Lung (tissue), 12 donors: Measurements from ENCODE around the gene AZU1. TPM values are rescaled to one million over a fixed set of nuclear protein-coding genes. Genes with fewer than 3 reads are reported as not detected.
"Not testable (repeated sequence)": the region's sequence is repeated elsewhere in the genome, so short reads cannot be mapped to it uniquely, and the experiment has no call there.

Source experiments
- ATAC-seq: fragments of 200-7000 bp; cut with Tn5 transposase; one replicate; pipeline ENCODE4 v1.9.1; 2020; ENCODE audit warnings: moderate number of reproducible peaks; ENCODE audit not compliant: insufficient read depth, low FRiP score
- DNase-seq, 3 donors: peaks; one replicate each; pipeline ENCODE4 v3.0.0-alpha.2; 2013 to 2017
- H3K27ac ChIP-seq, 2 donors: one replicate each; pipeline ENCODE4 v1.5.1; 2013; ENCODE audit warnings: mild to moderate bottlenecking in 2 of 2, moderate library complexity in 2 of 2, control low read depth in 1 of 2, inconsistent platforms in 1 of 2, low read depth in 1 of 2, low read length in 1 of 2
- H3K27me3 ChIP-seq, 3 donors: one replicate each; pipeline ENCODE4 v1.5.1; 2013; ENCODE audit warnings: low read length in 2 of 3; ENCODE audit not compliant: control insufficient read depth in 3 of 3, insufficient read depth in 3 of 3
- H3K36me3 ChIP-seq, 4 donors: one replicate each; pipeline ENCODE4 v1.5.1; 2013; ENCODE audit warnings: low read length in 4 of 4, mild to moderate bottlenecking in 1 of 4, moderate library complexity in 1 of 4; ENCODE audit not compliant: control insufficient read depth in 4 of 4, insufficient read depth in 4 of 4
- H3K4me1 ChIP-seq, 5 donors: one replicate each; pipeline ENCODE4 v1.5.1; 2013; ENCODE audit warnings: low read length in 5 of 5, mild to moderate bottlenecking in 2 of 5, moderate library complexity in 1 of 5; ENCODE audit not compliant: control insufficient read depth in 5 of 5, insufficient read depth in 5 of 5
- H3K4me3 ChIP-seq: one replicate; pipeline ENCODE4 v1.5.1; 2013; ENCODE audit warnings: mild to moderate bottlenecking, control low read depth, moderate library complexity
- H3K9ac ChIP-seq, 2 donors: one replicate each; pipeline ENCODE4 v1.5.1; 2013; ENCODE audit warnings: low read length in 2 of 2, control low read depth in 1 of 2; ENCODE audit not compliant: insufficient read depth in 1 of 2
- H3K9me3 ChIP-seq, 4 donors: one replicate each; pipeline ENCODE4 v1.5.1; 2013; ENCODE audit warnings: low read length in 3 of 4, mild to moderate bottlenecking in 1 of 4, moderate library complexity in 1 of 4; ENCODE audit not compliant: control insufficient read depth in 4 of 4, insufficient read depth in 3 of 4
- CTCF ChIP-seq: IDR thresholded peaks from 2 replicates; pipeline ENCODE4 v1.5.1; 2012; ENCODE audit warnings: mild to moderate bottlenecking; ENCODE audit errors: control extremely low read depth, extremely low read depth
- WGBS, 2 donors: extraction: QIAGEN DNeasy Blood & Tissue Kit; methylation state at CpG; one replicate each; pipeline ENCODE4 v1.1.7; 2013; 5-methylcytosine and 5-hydroxymethylcytosine counted together
- polyA plus RNA-seq, 2 donors: library from polyadenylated mRNA; stranded (reverse); fragments of 200-250 nt; gene quantifications; one replicate each; pipeline ENCODE4 v1.2.1, GENCODE V29; 2013
- total RNA-seq, 2 donors: library from RNA; depleted of rRNA in 1 of 2; stranded (reverse); fragments of >200 nt in 1 of 2; gene quantifications; one replicate each; pipeline ENCODE4 v1.2.1, GENCODE V29; 2014 to 2021
- donor health status: control.
- donor health status: control.
- donor health status: Bipolar disorder and iron deficiency.
- donor health status: healthy.
- donor health status: DM: yes; HTN: yes; CAD: no.

The AZU1 gene
- total and polyA plus RNA-seq, 4 donors = 2.0 to 9.8 (median 4.4) TPM

DNA sequence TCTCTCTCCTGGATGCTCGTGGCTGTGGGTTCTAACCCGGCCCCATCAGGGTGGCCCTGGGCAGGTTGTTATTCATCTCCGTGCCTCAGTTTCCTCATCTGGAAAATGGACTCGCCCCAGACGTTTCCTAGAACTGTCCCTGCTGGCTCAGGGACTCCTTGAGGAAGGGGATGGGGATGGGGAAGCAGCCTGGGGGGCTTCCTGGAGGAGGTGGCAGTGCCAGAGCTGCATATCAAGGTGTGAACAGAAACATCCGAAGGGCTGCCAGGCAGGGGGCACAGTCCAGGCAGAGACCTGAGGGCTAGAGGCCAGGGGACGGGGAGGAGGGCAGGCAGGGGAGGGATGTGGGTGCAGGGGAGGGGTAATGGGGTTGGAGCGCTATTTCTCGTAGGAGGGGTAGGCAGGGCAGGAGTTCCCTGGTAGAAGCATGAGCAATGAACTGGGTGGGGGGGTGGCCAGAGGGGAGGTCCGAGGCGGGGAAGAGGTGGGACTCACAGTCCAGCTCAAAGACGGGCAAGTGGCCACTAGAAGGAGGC is 20.8 kb downstream of the AZU1 start:
- Histone ChIP-seq H3K27ac (no peak overlapping the region), H3K36me3 (no peaks in the 10 kb centered on the region), H3K9me3 (no peaks in the 10 kb centered on the region), H3K27me3 (peaks cover 0 to 13% (median 6%) of the 10 kb centered on the region in 3 donors), H3K4me3 (no peak overlapping the region), H3K9ac (no peak overlapping the region), H3K4me1 (peaks cover 0 to 17% (median 0%) of the 10 kb centered on the region in 5 donors)
- DNase-seq (no peak), ATAC-seq (no peak)
- 23 to 40% methylated on average over 11 to 12 of the region's 12 CpGs for WGBS, 2 donors
- no peak for TF ChIP-seq CTCF

GRCh38 chr19:849195-849594 is 21.6 kb downstream of the AZU1 start:
- DNase-seq, H3K36me3 ChIP-seq, H3K9me3 ChIP-seq, H3K9ac ChIP-seq, H3K4me3 ChIP-seq, H3K27ac ChIP-seq, ATAC-seq: not testable (repeated sequence)
- WGBS, 2 donors = 68 to 83% methylated on average over 8 of the region's 8 CpGs
- Histone ChIP-seq H3K27me3 (peaks cover 0 to 12% (median 3%) of the 10 kb centered on the region in 3 donors), H3K4me1 (peaks cover 0 to 12% (median 0%) of the 10 kb centered on the region in 5 donors)

DNA sequence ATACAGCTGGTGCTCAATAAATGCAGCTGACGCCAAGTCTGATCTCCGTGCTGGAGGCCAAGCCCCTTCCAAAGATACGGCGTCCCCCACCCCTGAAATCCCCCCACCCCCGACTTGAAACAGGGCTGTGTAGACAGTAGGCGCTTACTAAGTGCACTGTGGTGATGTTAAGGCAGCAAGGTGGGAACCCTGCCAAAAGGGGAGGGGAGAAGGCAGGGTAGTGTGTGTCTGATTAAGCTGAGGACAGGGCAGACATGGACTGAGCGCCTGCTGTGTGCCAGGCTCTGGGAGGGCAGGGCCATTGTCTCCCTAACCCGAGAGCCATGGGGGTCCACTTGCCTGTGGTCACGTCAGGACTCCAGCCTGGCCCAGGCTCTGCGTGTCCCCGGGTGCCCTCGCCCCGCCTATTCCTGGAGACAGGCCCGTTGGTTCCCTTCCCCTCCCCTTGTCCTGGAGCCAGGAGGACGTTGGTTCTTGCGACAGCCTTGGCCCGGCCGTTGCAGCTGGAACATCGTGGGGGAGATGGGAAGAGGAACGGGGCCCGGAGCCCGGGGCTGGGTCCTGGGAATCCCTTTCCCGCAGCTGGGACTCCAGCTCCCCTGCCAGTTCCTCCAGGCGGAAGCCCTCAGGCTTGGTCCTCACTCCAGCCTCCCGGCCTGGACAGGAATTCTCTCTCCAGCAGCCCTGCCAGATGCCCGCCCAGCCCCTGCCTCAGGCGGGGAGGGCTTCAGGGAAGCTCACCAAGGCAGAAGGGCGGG is 22.8 kb downstream of the AZU1 start:
- WGBS, 2 donors = 17 to 18% methylated on average over 27 to 28 of the region's 28 CpGs
- Histone ChIP-seq H3K9ac (peak overlapping the region in 1 of 2 donors; percentile 19), H3K36me3 (no peaks in the 10 kb centered on the region), H3K27ac (peak overlapping the region in 1 of 2 donors; percentile 54), H3K4me3 (no peak overlapping the region), H3K9me3 (no peaks in the 10 kb centered on the region), H3K27me3 (peaks cover 0 to 10% (median 0%) of the 10 kb centered on the region in 3 donors), H3K4me1 (peaks cover 0 to 10% (median 0%) of the 10 kb centered on the region in 5 donors)
- ATAC-seq (peak; percentile 76), DNase-seq (peak; percentile 98 to 99 (median 99))
- TF ChIP-seq CTCF = no peak

DNA sequence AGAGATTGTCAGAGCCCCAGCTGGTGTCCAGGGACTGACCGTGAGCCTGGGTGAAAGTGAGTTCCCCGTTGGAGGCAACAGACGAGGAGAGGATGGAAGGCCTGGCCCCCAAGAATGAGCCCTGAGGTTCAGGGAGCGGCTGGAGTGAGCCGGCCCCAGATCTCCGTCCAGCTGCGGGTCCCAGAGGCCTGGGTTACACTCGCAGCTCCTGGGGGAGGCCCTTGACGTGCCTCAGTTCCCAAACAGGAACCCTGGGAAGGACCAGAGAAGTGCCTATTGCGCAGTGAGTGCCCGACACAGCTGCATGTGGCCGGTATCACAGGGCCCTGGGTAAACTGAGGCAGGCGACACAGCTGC is 23.3 kb downstream of the AZU1 start:
- WGBS, 2 donors = 24 to 35% methylated on average over 13 of the region's 13 CpGs
- DNase-seq (no peak), ATAC-seq (no peak)
- no peak for TF ChIP-seq CTCF
- H3K27ac ChIP-seq = peak overlapping the region in 1 of 2 donors; percentile 54
- no peaks in the 10 kb centered on the region for H3K36me3 ChIP-seq
- peaks cover 0 to 9% (median 0%) of the 10 kb centered on the region in 3 donors for H3K27me3 ChIP-seq
- no peak overlapping the region for H3K4me3 ChIP-seq
- H3K4me1 ChIP-seq = peaks cover 0 to 10% (median 0%) of the 10 kb centered on the region in 5 donors
- no peaks in the 10 kb centered on the region for H3K9me3 ChIP-seq
- peak overlapping the region in 1 of 2 donors; percentile 19 for H3K9ac ChIP-seq
